Inflammatory macrophage treated with lipopolysaccharide for 1 hour (primary cell): ENCODE results near the gene ARHGAP23.
A peak's percentile ranks its signal among the peaks of the same experiment; 100 is the strongest.

Experiments used
- DNase-seq, 2 donors: peaks; one replicate each; pipeline ENCODE4 v3.0.0-alpha.2; 2020 to 2022

Gene ARHGAP23

DNA sequence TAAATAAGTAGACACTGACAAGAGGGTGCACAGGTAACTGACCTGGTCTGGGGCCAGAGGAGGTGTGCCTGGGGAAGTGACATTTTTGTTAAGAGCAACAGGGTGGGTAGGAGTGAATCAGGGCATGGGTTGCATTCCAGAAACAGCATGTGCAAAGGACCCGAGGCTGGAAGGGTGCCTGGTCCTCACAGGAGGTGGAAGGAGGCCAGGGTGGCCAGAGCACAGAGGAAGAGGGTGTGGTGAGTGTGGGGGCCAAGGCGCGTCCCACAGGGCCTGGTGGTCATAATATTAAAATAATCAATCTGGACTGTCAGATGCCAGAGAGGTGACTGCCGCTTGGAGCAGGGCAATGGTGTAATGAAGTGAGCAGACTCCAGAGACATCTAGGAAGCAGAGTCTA lies 14.3 kb downstream of the ARHGAP23 start:
- no peak for DNase-seq

- no peak for DNase-seq
Observed at GRCh38 chr17:38443356-38444031, 15.2 kb downstream of the ARHGAP23 start.

DNA sequence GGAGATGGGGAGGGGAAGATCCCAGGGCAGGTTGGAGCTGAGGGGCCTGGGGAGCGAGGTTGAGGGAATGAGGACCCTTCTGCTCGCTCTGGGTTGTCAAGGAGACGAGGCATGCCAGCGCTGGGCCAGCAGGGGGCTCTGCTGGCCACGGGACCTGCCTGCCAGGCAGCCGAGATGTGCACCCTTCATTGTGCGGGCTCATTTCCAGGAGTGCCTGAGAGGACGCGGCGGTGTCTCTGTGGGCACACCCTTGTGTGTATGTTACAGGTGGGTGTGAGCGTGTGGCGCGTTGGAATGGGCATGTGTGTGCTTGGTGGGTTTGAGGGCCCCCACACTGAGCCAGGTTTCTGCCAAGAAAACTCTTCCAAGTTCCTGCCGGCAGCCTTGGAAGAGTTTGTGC lies 15.9 kb downstream of the ARHGAP23 start:
- DNase-seq: peak; percentile 14 to 40

- no peak for DNase-seq
Observed at GRCh38 chr17:38447502-38448085, 19.3 kb downstream of the ARHGAP23 start.

- no peak for DNase-seq
Observed at GRCh38 chr17:38448208-38448771, 20.0 kb downstream of the ARHGAP23 start.

GRCh38 chr17:38449364-38449763 lies 21.1 kb downstream of the ARHGAP23 start:
- no peak for DNase-seq

GRCh38 chr17:38450557-38451029 lies 22.3 kb downstream of the ARHGAP23 start:
- DNase-seq: no peak

DNA sequence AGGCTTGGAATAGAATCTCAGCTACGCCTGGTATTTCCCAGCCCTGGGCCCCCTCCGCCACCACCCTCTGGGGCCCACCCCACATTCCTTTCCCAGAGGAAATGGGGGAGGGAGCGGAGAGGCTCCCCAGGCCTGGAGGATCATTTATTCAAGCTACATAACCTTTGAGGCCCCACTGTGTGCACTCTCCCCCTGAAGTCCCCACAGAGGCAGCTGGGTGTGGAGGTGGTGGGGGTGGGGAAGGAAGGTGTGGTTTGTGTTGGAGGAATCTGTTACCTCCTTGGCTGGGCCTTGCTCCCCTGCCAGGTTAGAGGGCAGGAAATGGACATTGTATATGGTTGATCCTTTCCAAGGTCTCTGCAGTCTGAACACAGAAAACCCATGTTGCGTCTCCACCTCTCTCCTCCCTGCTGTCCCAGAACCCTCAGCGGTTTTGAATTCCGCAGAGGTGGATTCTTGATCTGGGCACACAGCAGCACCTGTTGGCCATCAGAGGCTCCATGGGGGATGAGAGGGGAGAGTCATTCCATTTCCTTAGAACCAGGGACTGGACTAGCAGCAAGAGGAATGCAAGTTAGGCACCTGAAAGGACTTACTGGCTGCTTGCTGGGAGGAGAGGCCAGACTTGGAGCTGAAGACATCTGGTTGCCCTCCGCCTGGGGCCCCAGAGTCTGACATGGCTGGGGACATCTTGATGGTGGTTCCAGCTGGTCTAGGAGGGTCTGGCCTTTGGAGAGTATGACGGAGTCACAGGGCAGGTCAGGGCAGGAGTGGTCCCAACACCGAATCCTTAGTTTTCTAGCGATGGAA lies 23.0 kb downstream of the ARHGAP23 start:
- no peak for DNase-seq

- no peak for DNase-seq
Observed at GRCh38 chr17:38451840-38452529, 23.7 kb downstream of the ARHGAP23 start.

- no peak for DNase-seq
Observed at GRCh38 chr17:38452719-38453118, 24.5 kb downstream of the ARHGAP23 start.

- no peak for DNase-seq
Observed at GRCh38 chr17:38453951-38454421, 25.7 kb downstream of the ARHGAP23 start.

GRCh38 chr17:38454532-38454931 lies 26.3 kb downstream of the ARHGAP23 start:
- no peak for DNase-seq

GRCh38 chr17:38455288-38455915 lies 27.1 kb downstream of the ARHGAP23 start:
- DNase-seq: no peak

- DNase-seq: no peak
Observed at GRCh38 chr17:38456031-38456815, 28.0 kb downstream of the ARHGAP23 start.

GRCh38 chr17:38457577-38458371 lies 29.5 kb downstream of the ARHGAP23 start:
- no peak for DNase-seq

DNA sequence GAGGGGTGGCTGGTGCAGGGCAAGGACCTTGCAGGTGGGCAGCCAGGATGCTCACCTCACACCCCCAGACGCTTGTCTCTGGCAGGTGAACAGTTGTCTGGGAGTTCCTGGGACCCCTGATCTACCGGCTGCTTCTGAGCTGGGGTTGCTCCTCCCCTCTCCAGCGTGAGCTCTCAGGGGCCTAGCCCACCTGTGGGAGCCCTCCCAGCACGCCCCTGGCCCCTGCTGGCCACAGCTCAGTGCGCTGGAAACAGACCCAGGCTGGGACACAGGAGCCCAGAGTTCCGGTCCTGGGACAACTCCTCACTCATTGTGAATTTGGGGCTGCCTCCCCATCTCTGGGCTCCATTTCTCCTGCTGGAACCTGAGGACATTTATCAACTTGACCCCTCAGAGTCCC lies 30.3 kb downstream of the ARHGAP23 start:
- no peak for DNase-seq

DNA sequence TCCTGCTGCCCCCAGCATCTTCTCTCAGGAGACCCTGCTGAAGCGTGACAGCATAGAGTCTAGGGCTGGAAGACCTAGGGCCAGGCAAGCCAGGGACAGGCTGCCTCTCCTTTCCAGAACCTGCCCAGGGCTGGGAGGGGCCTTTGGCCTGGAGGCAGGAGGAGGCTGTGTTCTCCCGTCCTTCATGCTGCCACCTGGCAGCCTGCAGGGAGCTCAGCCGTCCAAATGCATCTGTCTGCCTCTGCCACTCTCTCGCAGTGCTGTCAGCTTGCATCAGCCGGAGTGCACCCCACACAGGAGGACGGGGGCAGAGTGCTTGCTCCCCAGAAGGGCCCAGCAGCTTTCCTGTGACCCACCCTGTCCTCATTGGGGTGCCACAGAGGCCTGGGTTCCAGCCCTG lies 31.3 kb downstream of the ARHGAP23 start:
- DNase-seq: no peak

- no peak for DNase-seq
Observed at GRCh38 chr17:38460082-38460715, 31.9 kb downstream of the ARHGAP23 start.

DNA sequence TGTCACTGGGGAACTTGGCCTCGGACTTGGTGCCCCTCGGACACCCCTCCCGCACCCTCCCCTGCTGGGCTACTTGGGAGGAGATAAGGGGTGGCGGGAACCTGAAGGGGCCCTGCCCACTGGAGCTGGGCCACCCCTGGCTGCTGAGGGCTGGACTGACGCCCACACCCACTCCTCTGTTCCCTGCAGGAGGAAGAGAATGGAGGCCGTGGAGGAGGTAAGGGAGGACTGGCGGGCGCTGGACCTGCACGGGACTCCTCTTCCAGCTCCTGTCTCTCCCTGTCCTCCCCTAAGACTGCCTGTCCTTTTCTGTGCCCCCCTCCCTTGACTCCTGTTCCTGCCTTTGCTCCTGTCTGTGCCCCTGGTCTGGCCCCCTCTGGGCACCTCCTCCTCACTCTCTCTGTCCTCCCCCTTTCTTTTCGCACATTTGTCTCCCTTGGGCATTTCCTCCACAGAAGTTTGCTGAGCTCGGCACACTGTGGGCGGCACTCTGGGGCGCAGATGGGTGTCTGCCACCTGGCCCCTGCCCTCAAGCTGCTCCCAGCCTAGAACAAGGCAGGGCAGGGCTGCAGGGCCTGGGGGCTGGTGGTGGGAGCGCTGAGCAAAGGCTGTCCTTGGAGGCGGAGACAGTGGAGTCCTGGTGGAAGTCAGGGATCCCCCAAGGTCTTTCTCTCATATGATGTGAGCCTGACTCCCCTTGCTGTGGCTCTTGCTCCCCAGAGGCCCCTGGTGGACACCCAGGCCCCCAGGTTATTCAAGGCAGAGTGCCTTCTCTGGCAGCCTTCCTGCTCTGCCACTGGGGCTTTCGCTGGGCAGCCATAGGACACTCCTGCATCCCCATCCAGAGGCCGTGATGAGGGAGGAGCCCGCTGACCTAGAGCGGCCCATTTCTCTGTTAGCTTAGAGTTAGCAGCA lies 32.7 kb downstream of the ARHGAP23 start:
- DNase-seq: no peak
